GM23248 (cell line): ENCODE data around the gene SAMD1. TPM values are rescaled to one million over a fixed set of nuclear protein-coding genes. Genes with fewer than 3 reads are reported as not detected.

ENCODE experiments used
- DNase-seq: peaks from one replicate; pipeline ENCODE4 v3.0.0-alpha.2; 2015
- H2AFZ ChIP-seq: fragments of 200-600 bp; sonication (generic); 2 replicates; pipeline ENCODE4 v1.6.1; 2016; ENCODE audit warnings: antibody characterized with exemption
- H3F3A ChIP-seq: fragments of 200-600 bp; sonication (generic); 2 replicates; pipeline ENCODE4 v1.6.1; 2016; ENCODE audit warnings: mild to moderate bottlenecking, antibody characterized with exemption, mixed run types; ENCODE audit not compliant: insufficient read depth
- H3K27ac ChIP-seq: fragments of 200-600 bp; sonication (generic); 2 replicates; pipeline ENCODE4 v1.5.1; 2016; ENCODE audit warnings: mild to moderate bottlenecking
- H3K27me3 ChIP-seq: fragments of 200-600 bp; sonication (generic); replicated peaks from 2 replicates; pipeline ENCODE4 v1.6.1; 2016; ENCODE audit warnings: mild to moderate bottlenecking; ENCODE audit not compliant: insufficient read depth
- H3K36me3 ChIP-seq: fragments of 200-600 bp; sonication (generic); 2 replicates; pipeline ENCODE4 v1.6.1; 2016; ENCODE audit warnings: low read depth, mild to moderate bottlenecking
- H3K4me1 ChIP-seq: fragments of 200-600 bp; sonication (generic); 2 replicates; pipeline ENCODE4 v1.6.1; 2016; ENCODE audit warnings: mild to moderate bottlenecking; ENCODE audit not compliant: insufficient read depth
- H3K4me2 ChIP-seq: fragments of 200-600 bp; sonication (generic); one replicate; pipeline ENCODE4 v1.6.1; 2016; ENCODE audit warnings: mild to moderate bottlenecking; ENCODE audit not compliant: unreplicated experiment
- H3K4me3 ChIP-seq: fragments of 200-600 bp; sonication (generic); 2 replicates; pipeline ENCODE4 v1.5.1; 2016; ENCODE audit warnings: mild to moderate bottlenecking
- H3K79me2 ChIP-seq: fragments of 200-600 bp; sonication (generic); 2 replicates; pipeline ENCODE4 v1.6.1; 2016; ENCODE audit warnings: mild to moderate bottlenecking; ENCODE audit not compliant: insufficient read depth
- H3K9ac ChIP-seq: fragments of 200-600 bp; sonication (generic); 2 replicates; pipeline ENCODE4 v1.6.1; 2016; ENCODE audit warnings: mild to moderate bottlenecking
- H3K9me2 ChIP-seq: fragments of 200-600 bp; sonication (generic); 2 replicates; pipeline ENCODE4 v1.6.1; 2016; ENCODE audit warnings: mixed run types, mild to moderate bottlenecking, moderate library complexity; ENCODE audit not compliant: insufficient read depth
- H3K9me3 ChIP-seq: fragments of 200-600 bp; sonication (generic); one replicate; pipeline ENCODE4 v1.6.1; 2017; ENCODE audit warnings: low read depth
- H4K20me1 ChIP-seq: fragments of 200-600 bp; sonication (generic); 2 replicates; pipeline ENCODE4 v1.6.0; 2016; ENCODE audit not compliant: insufficient read depth
- EZH2 ChIP-seq: fragments of 200-600 bp; sonication (generic); IDR thresholded peaks from 2 replicates; pipeline ENCODE4 v1.6.1; 2018; ENCODE audit warnings: antibody characterized with exemption, mild to moderate bottlenecking; ENCODE audit not compliant: insufficient read depth, poor library complexity, severe bottlenecking
- EZH2phosphoT487 ChIP-seq: fragments of 200-600 bp; sonication (generic); IDR thresholded peaks from 2 replicates; pipeline ENCODE4 v1.6.1; 2018; ENCODE audit warnings: antibody characterized with exemption, moderate library complexity, mild to moderate bottlenecking, low read depth; ENCODE audit not compliant: insufficient read depth
- WGBS, 2 experiments: methylation state at CpG; one replicate each; pipeline ENCODE4 v1.1.6; 2015 to 2017; ENCODE audit warnings: low lambda C conversion rate in 2 of 2, low coverage in 1 of 2; ENCODE audit errors: missing lambda C conversion rate in 2 of 2; 5-methylcytosine and 5-hydroxymethylcytosine counted together
- in situ Hi-C: fragments of 300-500 bp; cut with MboI; formaldehyde crosslinking; loops from 2 replicates; pipeline ENCODE4 v1.15.0; 2020
- polyA plus RNA-seq: library from polyadenylated mRNA; unstranded; fragments of >200 nt; fragmentation: Nextera tagmentation; extraction: Ambion mirVana; gene quantifications from 2 replicates; pipeline ENCODE4 v1.2.1, GENCODE V29; 2016
- total RNA-seq: library from RNA; depleted of rRNA; stranded (reverse); fragments of >200 nt; shearing (Covaris generic); gene quantifications from 2 replicates; pipeline ENCODE4 v1.2.3, GENCODE V29; 2014

Gene SAMD1
- total and polyA plus RNA-seq, 2 experiments from 2014 or later = 5.7 to 50.8 TPM

- Histone ChIP-seq H3K4me1 (peaks cover 5% of the 10 kb centered on the region), H3K9me3 (no peaks in the 10 kb centered on the region), H3K9ac (no peak overlapping the region), H3K36me3 (peaks cover 8% of the 10 kb centered on the region; the same call in 1 of the 2 replicates), H3K27ac (no peak overlapping the region), H4K20me1 (no peaks in the 10 kb centered on the region), H3K79me2 (peaks cover 45% of the 10 kb centered on the region), H3K4me2 (no peak overlapping the region), H3K9me2 (no peaks in the 10 kb centered on the region), H3F3A (no peaks in the 10 kb centered on the region), H3K27me3 (no peaks in the 10 kb centered on the region), H3K4me3 (no peak overlapping the region), H2AFZ (no peak overlapping the region)
- TF ChIP-seq EZH2 (no peak), EZH2phosphoT487 (no peak)
- peak; percentile 59 for DNase-seq
- in situ Hi-C loops = no loop called here
- 78 to 81% methylated on average over 22 to 23 of the region's 23 CpGs for WGBS, 2 experiments
These were observed 17.3 kb upstream of the SAMD1 start for GRCh38 chr19:14107581-14108461.

GRCh38 chr19:14106840-14107239 is 16.3 kb upstream of the SAMD1 start:
- no peak for DNase-seq

GRCh38 chr19:14105680-14106079 is 15.1 kb upstream of the SAMD1 start:
- WGBS, 2 experiments = 85 to 90% methylated on average over 8 of the region's 8 CpGs
- DNase-seq = no peak
- H3K27ac ChIP-seq = no peak overlapping the region
- no peak overlapping the region for H2AFZ ChIP-seq
- no peak overlapping the region for H3K9ac ChIP-seq
- TF ChIP-seq EZH2phosphoT487 (no peak), EZH2 (no peak)
- in situ Hi-C loops = no loop called here
- no peaks in the 10 kb centered on the region for H3F3A ChIP-seq
- H3K4me2 ChIP-seq = no peak overlapping the region
- no peaks in the 10 kb centered on the region for H3K27me3 ChIP-seq
- peaks cover 11% of the 10 kb centered on the region; the same call in 1 of the 2 replicates for H3K36me3 ChIP-seq
- no peaks in the 10 kb centered on the region for H3K4me1 ChIP-seq
- H4K20me1 ChIP-seq = no peaks in the 10 kb centered on the region
- no peak overlapping the region for H3K4me3 ChIP-seq
- H3K79me2 ChIP-seq = peaks cover 26% of the 10 kb centered on the region
- no peaks in the 10 kb centered on the region for H3K9me2 ChIP-seq
- no peaks in the 10 kb centered on the region for H3K9me3 ChIP-seq

More at GRCh38 chr19:14106840-14107239, 16.3 kb upstream of the SAMD1 start:
- peaks cover 8% of the 10 kb centered on the region; the same call in 1 of the 2 replicates for H3K36me3 ChIP-seq
- H3K4me3 ChIP-seq = no peak overlapping the region
- no peaks in the 10 kb centered on the region for H3F3A ChIP-seq
- peaks cover 37% of the 10 kb centered on the region for H3K79me2 ChIP-seq
- in situ Hi-C loops = no loop called here
- no peaks in the 10 kb centered on the region for H3K9me2 ChIP-seq
- H3K4me2 ChIP-seq = no peak overlapping the region
- no peaks in the 10 kb centered on the region for H3K4me1 ChIP-seq
- H3K9me3 ChIP-seq = no peaks in the 10 kb centered on the region
- no peak overlapping the region for H3K9ac ChIP-seq
- no peaks in the 10 kb centered on the region for H4K20me1 ChIP-seq
- no peak overlapping the region for H2AFZ ChIP-seq
- WGBS, 2 experiments = 91 to 95% methylated on average over 9 to 15 of the region's 16 CpGs
- TF ChIP-seq EZH2 = no peak
- TF ChIP-seq EZH2phosphoT487 = no peak
- H3K27ac ChIP-seq = no peak overlapping the region
- no peaks in the 10 kb centered on the region for H3K27me3 ChIP-seq

- no peak overlapping the region for H3K27ac ChIP-seq
- WGBS, 2 experiments = 100% methylated on average over 1 of the region's 1 CpG
- H3K9me3 ChIP-seq = no peaks in the 10 kb centered on the region
- in situ Hi-C loops = no loop called here
- H3K9ac ChIP-seq = no peak overlapping the region
- no peaks in the 10 kb centered on the region for H3F3A ChIP-seq
- no peak for TF ChIP-seq EZH2phosphoT487
- no peak for TF ChIP-seq EZH2
- H3K4me3 ChIP-seq = no peak overlapping the region
- no peaks in the 10 kb centered on the region for H3K27me3 ChIP-seq
- no peaks in the 10 kb centered on the region for H3K9me2 ChIP-seq
- H3K36me3 ChIP-seq = peaks cover 14% of the 10 kb centered on the region; the same call in 1 of the 2 replicates
- H4K20me1 ChIP-seq = no peaks in the 10 kb centered on the region
- no peak for DNase-seq
- no peak overlapping the region for H3K4me2 ChIP-seq
- H3K79me2 ChIP-seq = peaks cover 5% of the 10 kb centered on the region; the same call in 1 of the 2 replicates
- H3K4me1 ChIP-seq = no peaks in the 10 kb centered on the region
- no peak overlapping the region for H2AFZ ChIP-seq
These were observed 12.8 kb upstream of the SAMD1 start for GRCh38 chr19:14103310-14103709.
